KMS-11 (cell line): ENCODE data around the gene ZNF396.

Experiments
- H2AFZ ChIP-seq: fragments of 200-600 bp; sonication (generic); 2 replicates; pipeline ENCODE4 v1.6.1; 2016; ENCODE audit warnings: antibody characterized with exemption, mixed run types, low read depth
- H3K27ac ChIP-seq: fragments of 200-600 bp; sonication (generic); 2 replicates; pipeline ENCODE4 v1.6.1; 2016; ENCODE audit warnings: mild to moderate bottlenecking, mixed run types
- H3K27me3 ChIP-seq: fragments of 200-600 bp; sonication (generic); 2 replicates; pipeline ENCODE4 v1.6.1; 2017; ENCODE audit warnings: mild to moderate bottlenecking, low read depth, mixed run types, moderate library complexity; ENCODE audit not compliant: insufficient read depth
- H3K36me3 ChIP-seq: fragments of 200-600 bp; sonication (generic); 2 replicates; pipeline ENCODE4 v1.6.1; 2017; ENCODE audit warnings: mild to moderate bottlenecking, mixed run types; ENCODE audit not compliant: insufficient read depth
- H3K4me1 ChIP-seq: fragments of 200-600 bp; sonication (generic); 2 replicates; pipeline ENCODE4 v1.6.1; 2016; ENCODE audit warnings: mild to moderate bottlenecking, low read depth, mixed run types; ENCODE audit not compliant: poor library complexity, severe bottlenecking
- H3K4me2 ChIP-seq: fragments of 200-600 bp; sonication (generic); 2 replicates; pipeline ENCODE4 v1.7.0; 2016; ENCODE audit warnings: mild to moderate bottlenecking, mixed run types
- H3K4me3 ChIP-seq: fragments of 200-600 bp; sonication (generic); IDR thresholded peaks from 2 replicates; pipeline ENCODE4 v1.6.1; 2017; ENCODE audit warnings: low read depth, low read length, mixed read lengths; ENCODE audit not compliant: insufficient read depth
- H3K79me2 ChIP-seq: fragments of 200-600 bp; sonication (generic); 2 replicates; pipeline ENCODE4 v1.6.1; 2016; ENCODE audit warnings: low read depth, mixed run types; ENCODE audit not compliant: insufficient read depth
- H3K9ac ChIP-seq: fragments of 200-600 bp; sonication (generic); 2 replicates; pipeline ENCODE4 v1.6.1; 2016; ENCODE audit warnings: mild to moderate bottlenecking, mixed run types
- H4K20me1 ChIP-seq: fragments of 200-600 bp; sonication (generic); 2 replicates; pipeline ENCODE4 v1.6.1; 2016; ENCODE audit warnings: mild to moderate bottlenecking, mixed run types; ENCODE audit not compliant: insufficient read depth
- CTCF ChIP-seq: fragments of 200-600 bp; sonication (generic); conservative IDR thresholded peaks from 2 replicates; pipeline ENCODE4 v1.6.1; 2017; ENCODE audit warnings: low read depth, mild to moderate bottlenecking, antibody characterized with exemption, low read length, moderate library complexity, mixed read lengths

Gene ZNF396

GRCh38 chr18:35337286-35337685 is 39.9 kb downstream of the ZNF396 start:
- Histone ChIP-seq H3K9ac (no peak overlapping the region), H4K20me1 (peaks cover under 1% of the 10 kb centered on the region; the same call in 1 of the 2 replicates), H3K79me2 (peaks cover 26% of the 10 kb centered on the region), H3K27ac (no peak overlapping the region), H3K4me3 (no peak overlapping the region), H3K27me3 (no peaks in the 10 kb centered on the region), H3K4me1 (peaks cover under 1% of the 10 kb centered on the region), H3K36me3 (peaks cover 47% of the 10 kb centered on the region; the same call in 1 of the 2 replicates), H3K4me2 (no peak overlapping the region), H2AFZ (no peak overlapping the region)
- TF ChIP-seq CTCF, result no peak

- peaks cover 12% of the 10 kb centered on the region for H3K79me2 ChIP-seq
- H3K4me2 ChIP-seq, result no peak overlapping the region
- TF ChIP-seq CTCF, result no peak
- peaks cover 44% of the 10 kb centered on the region; the same call in 1 of the 2 replicates for H3K36me3 ChIP-seq
- no peak overlapping the region for H2AFZ ChIP-seq
- H3K4me3 ChIP-seq, result no peak overlapping the region
- no peaks in the 10 kb centered on the region for H4K20me1 ChIP-seq
- H3K27ac ChIP-seq, result no peak overlapping the region
- H3K9ac ChIP-seq, result no peak overlapping the region
- no peaks in the 10 kb centered on the region for H3K27me3 ChIP-seq
- H3K4me1 ChIP-seq, result no peaks in the 10 kb centered on the region
Measured at GRCh38 chr18:35335866-35336265, 41.3 kb downstream of the ZNF396 start.

GRCh38 chr18:35334821-35335220 is 42.3 kb downstream of the ZNF396 start:
- no peak overlapping the region for H3K27ac ChIP-seq
- H3K36me3 ChIP-seq, result peaks cover 36% of the 10 kb centered on the region; the same call in 1 of the 2 replicates
- H4K20me1 ChIP-seq, result no peaks in the 10 kb centered on the region

GRCh38 chr18:35334212-35334611 is 42.9 kb downstream of the ZNF396 start:
- Histone ChIP-seq H3K4me3 (no peak overlapping the region), H3K36me3 (peaks cover 30% of the 10 kb centered on the region; the same call in 1 of the 2 replicates), H3K9ac (no peak overlapping the region), H3K27me3 (no peaks in the 10 kb centered on the region), H2AFZ (no peak overlapping the region), H3K27ac (no peak overlapping the region), H4K20me1 (no peaks in the 10 kb centered on the region), H3K4me1 (no peaks in the 10 kb centered on the region), H3K4me2 (no peak overlapping the region), H3K79me2 (no peaks in the 10 kb centered on the region)
- TF ChIP-seq CTCF, result no peak

More at GRCh38 chr18:35334821-35335220, 42.3 kb downstream of the ZNF396 start:
- Histone ChIP-seq H3K9ac (no peak overlapping the region), H3K4me3 (no peak overlapping the region), H2AFZ (no peak overlapping the region), H3K79me2 (0 out of 2 replicates have a peak, but pooled peaks cover 1% of the 10 kb centered on the region), H3K27me3 (no peaks in the 10 kb centered on the region), H3K4me2 (no peak overlapping the region), H3K4me1 (no peaks in the 10 kb centered on the region)
- TF ChIP-seq CTCF, result no peak
